Endothelial cell of umbilical vein (primary cell): ENCODE results near the gene LHX3.

ENCODE experiments used
- CTCF ChIP-seq, 2 donors: IDR thresholded peaks; 1 replicate in 1 of 2; 2 replicates in 1 of 2; pipeline ENCODE4 v1.5.1; 2011; ENCODE audit warnings: low read length in 2 of 2, mild to moderate bottlenecking in 2 of 2, moderate library complexity in 2 of 2, control low read depth in 1 of 2, inconsistent platforms in 1 of 2, low read depth in 1 of 2; ENCODE audit not compliant: insufficient read depth in 1 of 2; ENCODE audit errors: extremely low read depth in 1 of 2
- EZH2 ChIP-seq: IDR thresholded peaks from 2 replicates; pipeline ENCODE4 v1.6.1; 2012; ENCODE audit warnings: borderline replicate concordance, low read depth, mild to moderate bottlenecking, moderate library complexity, low read length, inconsistent platforms; ENCODE audit not compliant: severe bottlenecking
- FOS ChIP-seq: IDR thresholded peaks from 2 replicates; pipeline ENCODE4 v1.6.1; 2011; ENCODE audit warnings: mild to moderate bottlenecking, low read length, moderate library complexity, borderline replicate concordance; ENCODE audit not compliant: insufficient read depth
- GATA2 ChIP-seq: IDR thresholded peaks from 2 replicates; pipeline ENCODE4 v1.7.0; 2011; ENCODE audit warnings: low read depth, mild to moderate bottlenecking, moderate library complexity, mixed read lengths, low read length; ENCODE audit not compliant: insufficient read length, insufficient read depth
- JUN ChIP-seq: IDR thresholded peaks from 2 replicates; pipeline ENCODE4 v1.6.1; 2011; ENCODE audit warnings: borderline replicate concordance, low read depth; ENCODE audit not compliant: insufficient read length, insufficient read depth
- MYC ChIP-seq: IDR thresholded peaks from one replicate; pipeline ENCODE4 v1.6.1; 2011; ENCODE audit warnings: mild to moderate bottlenecking, low read depth, low read length
- POLR2A ChIP-seq: IDR thresholded peaks from 2 replicates; pipeline ENCODE4 v1.6.1; 2012; ENCODE audit warnings: low read depth, mild to moderate bottlenecking, control low read depth, low read length
- POLR2AphosphoS5 ChIP-seq: IDR thresholded peaks from 2 replicates; pipeline ENCODE4 v1.6.1; 2012; ENCODE audit warnings: low read depth, mild to moderate bottlenecking, control low read depth, low read length, moderate library complexity; ENCODE audit not compliant: insufficient read depth
- TF ChIP-seq, protein P1 (sequence below): IDR thresholded peaks from 2 replicates; pipeline ENCODE4 v1.6.1; 2011; ENCODE audit not compliant: insufficient read depth, insufficient read length

DNA sequence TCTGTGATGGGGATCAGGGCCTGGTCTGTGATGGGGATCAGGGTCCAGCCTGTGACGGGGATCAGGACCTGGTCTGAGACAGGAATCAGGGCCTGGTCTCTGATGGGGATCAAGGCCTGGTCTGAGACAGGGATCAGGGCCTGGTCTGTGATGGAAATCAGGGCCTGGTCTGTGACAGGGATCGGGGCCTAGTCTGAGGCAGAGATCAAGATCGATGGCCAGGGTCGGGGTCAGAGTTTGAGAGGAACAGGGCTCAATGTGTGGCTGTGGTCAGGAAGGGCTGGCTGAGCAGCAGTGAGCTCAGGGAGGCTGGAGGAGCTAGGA lies 52.4 kb downstream of the LHX3 start:
- TF ChIP-seq POLR2A (no peak), CTCF (IDR thresholded peaks at IDR 0.05; ENCODE audit: extremely low read depth in 1 of 2, insufficient read depth in 1 of 2, low read depth in 1 of 2, low read length in 2 of 2) (no peak), POLR2AphosphoS5 (no peak), GATA2 (no peak), EZH2 (no peak), FOS (no peak), JUN (no peak), MYC (no peak)
- TF ChIP-seq, protein P1, sequence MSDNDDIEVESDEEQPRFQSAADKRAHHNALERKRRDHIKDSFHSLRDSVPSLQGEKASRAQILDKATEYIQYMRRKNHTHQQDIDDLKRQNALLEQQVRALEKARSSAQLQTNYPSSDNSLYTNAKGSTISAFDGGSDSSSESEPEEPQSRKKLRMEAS: no peak
